ENCODE data around the gene TCERG1L.

TCERG1L gene

DNA sequence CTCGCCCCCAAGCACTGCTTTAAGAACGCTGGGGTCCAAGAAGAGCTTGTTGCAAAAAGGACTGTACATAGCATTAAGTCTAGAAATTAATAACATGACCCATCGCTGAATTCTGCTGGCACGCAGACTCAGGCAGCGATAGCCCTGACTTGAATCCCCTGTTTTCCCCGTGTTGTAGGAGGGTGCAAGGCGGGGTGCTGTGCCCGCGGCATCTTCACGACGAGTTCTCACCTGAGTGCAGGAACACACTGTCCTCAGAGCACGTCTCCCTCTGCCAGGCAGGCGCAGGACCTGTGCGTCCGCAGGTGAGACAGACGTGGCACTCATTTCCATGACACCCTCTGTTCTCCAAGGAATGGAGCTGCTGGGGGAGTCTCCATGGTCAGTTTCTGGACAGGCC, 243.2 kb downstream of the TCERG1L start:
- no peak overlapping the region for H2AFZ ChIP-seq (ENCODE audit: low read depth, low read length, severe bottlenecking)
- H3K36me3 ChIP-seq (ENCODE audit: low read length): no peaks in the 10 kb centered on the region
- H3F3A ChIP-seq (ENCODE audit: insufficient read depth): no peaks in the 10 kb centered on the region
- no peaks in the 10 kb centered on the region for H3K9me3 ChIP-seq (ENCODE audit: insufficient read depth, low read length)
- H3K9me2 ChIP-seq (replicated peaks; ENCODE audit: insufficient read depth, low read length): no peaks in the 10 kb centered on the region
- H3K4me3 ChIP-seq (ENCODE audit: insufficient read depth, low read length, poor library complexity, severe bottlenecking): no peak overlapping the region
- no peak overlapping the region for H3K27ac ChIP-seq (ENCODE audit: low read depth, low read length)
- H3K4me2 ChIP-seq (ENCODE audit: low read depth, low read length, poor library complexity, severe bottlenecking): no peak overlapping the region
- no peak overlapping the region for H3K9ac ChIP-seq (ENCODE audit: low read length)
- TF ChIP-seq, protein P1, sequence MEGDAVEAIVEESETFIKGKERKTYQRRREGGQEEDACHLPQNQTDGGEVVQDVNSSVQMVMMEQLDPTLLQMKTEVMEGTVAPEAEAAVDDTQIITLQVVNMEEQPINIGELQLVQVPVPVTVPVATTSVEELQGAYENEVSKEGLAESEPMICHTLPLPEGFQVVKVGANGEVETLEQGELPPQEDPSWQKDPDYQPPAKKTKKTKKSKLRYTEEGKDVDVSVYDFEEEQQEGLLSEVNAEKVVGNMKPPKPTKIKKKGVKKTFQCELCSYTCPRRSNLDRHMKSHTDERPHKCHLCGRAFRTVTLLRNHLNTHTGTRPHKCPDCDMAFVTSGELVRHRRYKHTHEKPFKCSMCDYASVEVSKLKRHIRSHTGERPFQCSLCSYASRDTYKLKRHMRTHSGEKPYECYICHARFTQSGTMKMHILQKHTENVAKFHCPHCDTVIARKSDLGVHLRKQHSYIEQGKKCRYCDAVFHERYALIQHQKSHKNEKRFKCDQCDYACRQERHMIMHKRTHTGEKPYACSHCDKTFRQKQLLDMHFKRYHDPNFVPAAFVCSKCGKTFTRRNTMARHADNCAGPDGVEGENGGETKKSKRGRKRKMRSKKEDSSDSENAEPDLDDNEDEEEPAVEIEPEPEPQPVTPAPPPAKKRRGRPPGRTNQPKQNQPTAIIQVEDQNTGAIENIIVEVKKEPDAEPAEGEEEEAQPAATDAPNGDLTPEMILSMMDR (IDR thresholded peaks at IDR 0.05; ENCODE audit: insufficient read depth, low read length, poor library complexity, severe bottlenecking): no peak
- TF ChIP-seq EZH2phosphoT487 (conservative IDR thresholded peaks at IDR 0.05; ENCODE audit: low read length): no peak
- no peaks in the 10 kb centered on the region for H4K20me1 ChIP-seq (ENCODE audit: low read depth, low read length)
- H3K79me2 ChIP-seq (ENCODE audit: insufficient read depth, low read length): no peaks in the 10 kb centered on the region
- H3K27me3 ChIP-seq (ENCODE audit: low read length): no peaks in the 10 kb centered on the region

GRCh38 chr10:131067690-131068089, 243.8 kb downstream of the TCERG1L start:
- TF ChIP-seq, protein P1 (IDR thresholded peaks at IDR 0.05; ENCODE audit: insufficient read depth, low read length, poor library complexity, severe bottlenecking): no peak
- no peak for TF ChIP-seq EZH2phosphoT487 (conservative IDR thresholded peaks at IDR 0.05; ENCODE audit: low read length)
- Histone ChIP-seq H3K9me3 (ENCODE audit: insufficient read depth, low read length) (no peaks in the 10 kb centered on the region), H3K27ac (ENCODE audit: low read depth, low read length) (no peak overlapping the region), H2AFZ (ENCODE audit: low read depth, low read length, severe bottlenecking) (no peak overlapping the region), H3K27me3 (ENCODE audit: low read length) (no peaks in the 10 kb centered on the region), H3K36me3 (ENCODE audit: low read length) (no peaks in the 10 kb centered on the region), H3F3A (ENCODE audit: insufficient read depth) (no peaks in the 10 kb centered on the region), H3K4me3 (ENCODE audit: insufficient read depth, low read length, poor library complexity, severe bottlenecking) (no peak overlapping the region), H4K20me1 (ENCODE audit: low read depth, low read length) (no peaks in the 10 kb centered on the region), H3K79me2 (ENCODE audit: insufficient read depth, low read length) (no peaks in the 10 kb centered on the region), H3K4me2 (ENCODE audit: low read depth, low read length, poor library complexity, severe bottlenecking) (no peak overlapping the region), H3K9me2 (replicated peaks; ENCODE audit: insufficient read depth, low read length) (no peaks in the 10 kb centered on the region), H3K9ac (ENCODE audit: low read length) (no peak overlapping the region)

DNA sequence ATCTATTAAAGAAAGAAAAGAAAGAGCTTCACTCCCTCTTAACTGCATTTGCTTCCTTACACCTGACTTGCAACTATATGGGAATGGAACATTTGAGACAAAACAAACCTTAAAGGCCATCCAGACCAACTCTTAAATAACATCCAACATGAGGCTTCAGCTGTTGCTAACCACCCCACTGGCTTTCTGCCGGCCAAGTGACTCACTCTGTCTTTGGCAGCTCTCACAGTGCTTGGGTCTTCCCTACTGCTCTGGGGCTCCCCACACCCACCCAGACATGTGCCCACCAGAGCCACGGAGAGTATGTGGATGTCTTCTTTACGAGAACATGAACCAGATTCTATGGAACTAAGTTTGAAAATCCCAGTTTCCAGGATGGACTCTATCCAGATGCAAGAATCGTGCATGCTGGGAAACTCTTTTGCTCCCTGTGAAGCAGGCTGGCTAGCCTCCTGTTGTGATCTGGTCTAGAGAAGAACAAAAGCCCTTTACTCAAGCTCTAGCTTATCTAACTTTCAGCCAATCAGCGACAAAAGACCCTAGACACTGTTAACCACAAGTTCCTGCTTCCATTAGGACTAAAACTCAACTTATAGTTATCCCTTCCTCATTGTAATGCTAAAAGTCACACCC, 245.7 kb downstream of the TCERG1L start:
- Histone ChIP-seq H3K9me3 (ENCODE audit: insufficient read depth, low read length) (no peaks in the 10 kb centered on the region), H3K36me3 (ENCODE audit: low read length) (no peaks in the 10 kb centered on the region), H3K4me3 (ENCODE audit: insufficient read depth, low read length, poor library complexity, severe bottlenecking) (no peak overlapping the region), H3K79me2 (ENCODE audit: insufficient read depth, low read length) (no peaks in the 10 kb centered on the region), H2AFZ (ENCODE audit: low read depth, low read length, severe bottlenecking) (no peak overlapping the region), H3K9ac (ENCODE audit: low read length) (no peak overlapping the region), H3K27me3 (ENCODE audit: low read length) (no peaks in the 10 kb centered on the region), H3K27ac (ENCODE audit: low read depth, low read length) (no peak overlapping the region), H3K9me2 (replicated peaks; ENCODE audit: insufficient read depth, low read length) (no peaks in the 10 kb centered on the region), H4K20me1 (ENCODE audit: low read depth, low read length) (no peaks in the 10 kb centered on the region), H3K4me2 (ENCODE audit: low read depth, low read length, poor library complexity, severe bottlenecking) (no peak overlapping the region), H3F3A (ENCODE audit: insufficient read depth) (no peaks in the 10 kb centered on the region)
- TF ChIP-seq, protein P1 (IDR thresholded peaks at IDR 0.05; ENCODE audit: insufficient read depth, low read length, poor library complexity, severe bottlenecking): no peak
- TF ChIP-seq EZH2phosphoT487 (conservative IDR thresholded peaks at IDR 0.05; ENCODE audit: low read length): no peak

All from SU-DHL-6 (cell line).